GM19455 (cell line): ENCODE data around the gene PSIP1.
"Not testable (repeated sequence)": the region's sequence is repeated elsewhere in the genome, so short reads cannot be mapped to it uniquely, and the experiment has no call there.

Experiments used
- ATAC-seq: cut with Tn5 transposase; IDR thresholded peaks from one replicate; pipeline ENCODE4 v1.9.1; 2021; ENCODE audit not compliant: unreplicated experiment

Gene PSIP1

DNA sequence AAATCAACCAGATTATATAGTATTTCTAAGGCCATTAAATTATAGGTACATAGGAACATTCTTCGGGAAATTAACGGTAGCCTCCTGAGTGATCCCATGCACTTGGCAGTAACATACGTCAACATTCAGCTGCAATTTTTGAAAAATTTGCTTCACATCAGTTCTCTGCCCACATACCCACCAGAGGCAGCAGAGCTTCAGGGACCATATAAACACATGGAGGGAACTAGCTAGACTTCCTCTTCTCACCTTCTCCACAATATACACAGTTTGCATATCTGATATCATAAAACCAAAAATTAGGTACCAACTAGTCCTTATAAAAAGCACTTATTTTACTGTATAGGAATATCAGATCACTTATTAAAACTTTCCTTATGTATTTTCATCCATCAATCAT, 4.8 kb downstream of the PSIP1 start:
- no peak for ATAC-seq

DNA sequence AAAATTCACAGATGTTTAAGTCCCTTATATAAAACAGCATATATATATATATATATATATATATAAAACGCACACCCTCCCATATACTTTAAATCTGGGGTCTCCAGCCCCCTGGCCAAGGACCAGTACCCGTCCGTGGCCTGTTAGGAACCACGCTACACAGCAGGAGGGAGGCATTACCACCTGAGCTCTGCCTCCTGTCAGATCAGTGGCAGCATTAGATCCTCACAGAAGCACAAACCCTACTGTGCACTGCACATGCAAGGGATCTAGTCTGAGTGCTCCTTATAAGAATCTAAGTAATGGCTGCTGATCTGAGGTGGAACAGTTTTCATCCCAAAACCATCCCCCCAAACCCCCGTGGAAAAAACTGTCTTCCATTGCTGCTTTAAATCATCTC, 9.0 kb downstream of the PSIP1 start:
- no peak for ATAC-seq

DNA sequence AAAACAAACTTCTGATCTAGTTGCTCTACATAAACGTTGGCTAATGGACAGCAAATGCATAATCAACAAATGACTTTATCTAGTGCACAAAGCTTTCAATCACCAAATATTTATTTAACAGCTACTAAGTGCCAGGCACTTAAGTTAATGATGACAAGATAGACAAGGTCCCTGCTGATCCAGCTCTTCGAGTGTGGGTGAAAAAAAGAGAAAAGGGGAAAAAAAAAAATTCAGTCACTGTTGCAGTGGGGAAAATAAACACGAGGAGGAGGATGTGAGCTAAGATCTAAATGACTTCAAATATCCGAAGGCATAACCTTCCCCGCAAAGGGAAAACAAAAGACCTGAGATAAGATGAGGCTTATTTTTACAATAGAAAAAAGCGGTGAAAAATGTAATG, 9.6 kb downstream of the PSIP1 start:
- ATAC-seq: no peak

GRCh38 chr9:15499139-15499538, 11.6 kb downstream of the PSIP1 start:
- no peak for ATAC-seq

GRCh38 chr9:15498246-15498995, 12.3 kb downstream of the PSIP1 start:
- no peak for ATAC-seq

DNA sequence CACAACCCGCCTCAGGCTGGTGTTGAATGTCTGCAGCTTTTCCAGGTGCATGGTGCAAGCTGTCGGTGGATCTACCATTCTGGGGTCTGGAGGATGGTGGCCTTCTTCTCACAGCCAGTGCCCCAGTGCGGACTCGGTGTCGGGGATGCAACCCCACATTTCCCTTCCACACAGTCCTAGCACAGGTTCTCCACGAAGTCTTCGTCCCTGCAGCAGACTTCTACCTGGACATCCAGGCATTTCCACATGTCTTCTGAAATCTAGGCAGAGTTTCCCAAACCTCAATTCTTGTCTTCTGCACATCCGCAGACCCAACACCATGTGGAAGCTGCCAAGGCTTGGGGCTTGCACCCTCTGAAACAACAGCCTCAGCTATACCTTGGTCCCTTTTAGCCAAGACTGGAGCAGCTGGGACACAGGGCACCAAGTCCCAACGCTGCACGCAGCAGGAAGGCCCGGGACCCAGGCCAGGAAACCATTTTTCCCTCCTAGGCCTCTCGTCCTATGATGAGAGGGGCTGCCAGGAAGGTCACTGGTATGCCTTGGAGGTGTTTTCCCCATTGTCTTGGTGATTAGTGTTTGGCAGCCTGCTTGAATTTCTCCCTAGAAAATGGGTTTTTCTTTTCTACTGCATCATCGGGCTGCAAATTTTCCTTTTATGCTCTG, 18.2 kb downstream of the PSIP1 start:
- ATAC-seq: no peak

DNA sequence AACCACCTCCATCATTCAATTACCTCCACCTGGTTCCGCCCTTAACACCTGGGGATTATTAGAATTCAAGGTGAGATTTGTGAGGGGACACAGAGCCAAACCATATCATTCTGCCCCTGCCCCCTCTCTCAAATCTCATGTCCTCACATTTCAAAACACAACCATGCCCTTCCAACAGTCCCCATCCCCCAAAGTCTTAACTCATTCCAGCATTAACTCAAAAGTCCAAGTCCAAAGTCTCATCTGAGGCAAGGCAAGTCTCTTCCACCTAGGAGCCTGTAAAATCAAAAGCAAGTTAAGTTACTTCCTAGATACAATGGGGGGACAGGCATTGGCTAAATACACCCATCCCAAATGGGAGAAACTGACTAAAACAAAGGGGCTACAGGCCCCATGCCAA, 18.8 kb downstream of the PSIP1 start:
- no peak for ATAC-seq

- no peak for ATAC-seq
Measured at GRCh38 chr9:15485836-15486666, 24.7 kb downstream of the PSIP1 start.

GRCh38 chr9:15484802-15485201, 26.0 kb downstream of the PSIP1 start:
- ATAC-seq: no peak

- ATAC-seq: no peak
Measured at GRCh38 chr9:15482146-15482545, 28.6 kb downstream of the PSIP1 start.

DNA sequence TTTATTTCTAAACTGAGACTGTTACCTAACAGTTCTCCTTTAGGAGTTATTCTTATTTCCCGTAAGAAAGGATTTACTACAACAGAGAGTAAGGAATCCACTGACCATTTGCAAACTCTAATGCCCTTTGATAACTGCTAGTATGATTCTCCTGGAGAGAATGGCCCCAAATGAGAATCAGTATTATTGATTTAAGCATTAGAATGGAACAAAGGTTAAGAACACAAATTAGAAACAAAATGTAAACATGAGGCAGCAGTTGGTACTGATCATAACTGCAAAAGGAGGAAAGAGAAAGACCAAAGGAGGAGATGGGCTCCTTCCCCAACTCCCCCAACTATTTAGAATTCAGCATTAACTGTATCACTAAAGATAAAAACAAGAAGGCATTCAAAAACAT, 30.7 kb downstream of the PSIP1 start:
- no peak for ATAC-seq

- ATAC-seq: no peak
Measured at GRCh38 chr9:15475923-15476536, 34.7 kb downstream of the PSIP1 start.

DNA sequence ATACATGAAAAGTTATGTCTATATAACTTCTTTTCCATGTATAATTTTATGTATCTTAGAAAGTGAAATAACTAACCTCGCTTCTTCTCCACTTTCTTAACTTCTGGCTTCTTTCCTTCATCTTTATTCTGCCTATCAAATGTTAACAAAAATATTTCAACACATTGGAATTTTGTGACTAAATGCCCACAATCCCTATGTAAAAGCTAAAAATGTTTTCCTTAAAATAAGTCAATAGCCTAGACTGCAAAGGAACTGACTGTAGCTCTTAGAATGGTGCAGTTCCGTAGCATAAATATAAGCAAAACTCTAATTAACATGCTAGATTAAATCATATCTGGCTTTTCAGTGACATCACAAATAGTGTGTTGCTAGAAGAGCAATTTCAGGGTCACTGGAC, 40.9 kb downstream of the PSIP1 start:
- ATAC-seq: no peak

DNA sequence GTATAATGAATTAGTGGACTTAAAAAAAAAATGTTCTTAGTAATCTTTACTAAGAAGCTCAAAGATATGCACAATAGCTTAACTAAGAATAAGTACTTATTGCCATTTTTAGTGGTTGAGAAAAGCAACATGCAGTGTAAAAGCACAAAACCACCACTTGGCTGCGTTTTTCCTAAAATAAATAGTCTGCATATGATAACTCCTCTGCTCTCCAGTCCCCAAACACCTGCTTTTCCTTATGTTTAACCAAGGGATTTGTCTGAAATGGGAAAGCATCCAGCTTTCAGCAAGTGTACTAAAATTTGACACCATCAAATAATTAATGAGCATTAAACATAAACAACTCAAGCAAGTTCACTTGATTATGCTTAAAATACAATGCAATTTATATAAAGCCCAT, 41.4 kb downstream of the PSIP1 start:
- no peak for ATAC-seq

DNA sequence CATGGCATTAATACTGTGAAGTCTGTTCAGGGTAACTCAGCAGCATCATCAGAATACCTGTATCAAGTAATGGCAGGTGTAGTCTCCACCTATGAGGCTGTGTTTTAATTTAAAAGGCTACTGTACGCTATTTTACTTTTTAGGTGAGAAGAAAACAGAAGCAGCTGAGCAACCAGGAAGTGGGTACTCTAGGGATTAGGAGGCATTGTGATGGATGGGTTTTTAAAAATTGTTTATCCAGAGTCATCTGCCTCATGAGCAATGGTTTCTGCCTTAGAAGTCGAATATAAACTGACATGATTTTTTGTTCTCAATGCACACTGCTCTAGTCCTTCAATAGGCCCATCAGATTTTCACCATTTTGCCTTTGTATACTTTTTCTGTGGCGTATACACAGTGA, 42.6 kb downstream of the PSIP1 start:
- ATAC-seq: no peak

DNA sequence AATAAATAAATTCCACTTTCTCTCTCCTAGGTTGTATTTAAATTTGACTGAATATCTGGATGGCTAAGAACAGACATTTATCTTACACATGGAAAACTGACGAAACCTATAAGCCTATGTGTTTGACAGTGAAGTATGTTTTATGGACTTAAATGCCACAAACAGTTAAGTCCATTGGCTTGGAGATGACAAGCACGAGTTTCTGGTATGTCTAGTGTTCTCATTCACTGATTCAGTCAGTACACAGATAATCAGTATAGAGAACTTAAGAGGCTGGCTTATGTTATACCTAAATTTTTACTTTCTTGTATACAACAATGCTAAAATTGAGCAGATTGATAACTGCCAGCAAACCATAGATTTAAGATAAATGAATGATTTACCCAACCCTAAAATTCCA, 49.2 kb downstream of the PSIP1 start:
- ATAC-seq: no peak

- ATAC-seq: no peak
Measured at GRCh38 chr9:15461056-15461455, 49.7 kb downstream of the PSIP1 start.

DNA sequence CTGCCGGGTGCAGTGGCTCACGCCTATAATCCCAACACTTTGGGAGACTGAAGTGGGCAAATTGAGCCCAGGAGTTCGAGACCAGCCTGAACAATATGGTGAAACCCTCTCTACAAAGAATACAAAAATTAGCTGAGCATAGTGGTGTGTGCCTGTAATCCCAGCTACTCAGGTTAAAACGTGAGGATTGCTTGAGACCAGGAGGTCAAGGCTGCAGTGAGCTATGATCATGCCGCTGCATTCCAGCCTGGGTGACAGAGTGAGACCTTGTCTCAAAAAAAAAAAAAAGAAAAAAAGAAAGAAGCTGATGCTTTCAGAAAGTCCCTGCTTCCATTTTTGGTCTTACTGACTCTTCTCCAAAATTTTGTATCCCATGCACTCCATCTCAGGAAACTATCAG, 56.8 kb downstream of the PSIP1 start:
- no peak for ATAC-seq

GRCh38 chr9:15444141-15444540, 66.6 kb downstream of the PSIP1 start:
- ATAC-seq: no peak

- ATAC-seq: not testable (repeated sequence)
Measured at GRCh38 chr9:15442264-15442663, 68.5 kb downstream of the PSIP1 start.

GRCh38 chr9:15441841-15442240, 68.9 kb downstream of the PSIP1 start:
- ATAC-seq: not testable (repeated sequence)
